Transverse colon (tissue), 4 donors: ENCODE measurements around the gene AHDC1.

Source experiments
- CTCF ChIP-seq, 5 experiments: fragments of 200-600 bp in 3 of 5; fragments of 450-650 bp in 2 of 5; sonication (generic) in 3 of 5; IDR thresholded peaks; 1 replicate in 2 of 5; 2 replicates in 3 of 5; pipeline ENCODE4 v1.5.1; 2016 to 2017; ENCODE audit warnings: antibody characterized with exemption in 5 of 5, inconsistent platforms in 3 of 5, mild to moderate bottlenecking in 2 of 5, moderate library complexity in 1 of 5
- POLR2AphosphoS5 ChIP-seq, 3 donors: sonication (generic); formaldehyde crosslinking; IDR thresholded peaks; one replicate each; pipeline ENCODE4 v1.6.1; 2016; ENCODE audit warnings: antibody characterized with exemption in 3 of 3

GRCh38 chr1:27554759-27555699 lies 48.9 kb downstream of the AHDC1 start:
- TF ChIP-seq POLR2AphosphoS5 (IDR thresholded peaks at IDR 0.05) (no peak), CTCF (IDR thresholded peaks at IDR 0.05) (no peak)
